WTC11 (cell line): ENCODE data around the gene DHDDS.

Experiments
- CREB1 ChIP-seq: sonication (generic); formaldehyde crosslinking; IDR thresholded peaks from 2 replicates; pipeline ENCODE4 v1.8.0; 2023; ENCODE audit warnings: mild to moderate bottlenecking, missing genetic modification reagents
- CTCF ChIP-seq: fragments of 200-600 bp; IDR thresholded peaks from 2 replicates; pipeline ENCODE4 v1.8.0; 2022; ENCODE audit warnings: antibody characterized with exemption
- ETV6 ChIP-seq: sonication (generic); formaldehyde crosslinking; IDR thresholded peaks from 2 replicates; pipeline ENCODE4 v1.8.1; 2022; ENCODE audit warnings: mild to moderate bottlenecking, missing genetic modification reagents
- MAX ChIP-seq: sonication (generic); formaldehyde crosslinking; IDR thresholded peaks from 2 replicates; pipeline ENCODE4 v1.8.0; 2022; ENCODE audit warnings: mild to moderate bottlenecking, missing genetic modification reagents
- NR2C2 ChIP-seq: sonication (generic); formaldehyde crosslinking; IDR thresholded peaks from 2 replicates; pipeline ENCODE4 v1.8.0; 2022; ENCODE audit warnings: mild to moderate bottlenecking, missing genetic modification reagents
- PREB ChIP-seq: sonication (generic); formaldehyde crosslinking; IDR thresholded peaks from 2 replicates; pipeline ENCODE4 v1.8.1; 2022; ENCODE audit warnings: mild to moderate bottlenecking, missing genetic modification reagents, moderate library complexity, borderline replicate concordance

GRCh38 chr1:26516987-26517765, 85.1 kb downstream of the DHDDS start:
- TF ChIP-seq CTCF (no peak), ETV6 (CRISPR knock-in tag) (no peak), NR2C2 (no peak), CREB1 (CRISPR knock-in tag) (no peak), MAX (no peak), PREB (CRISPR knock-in tag) (no peak)
